Peyer's patch (tissue), 4 donors: Measurements from ENCODE around the gene PLB1. TPM values are rescaled to one million over a fixed set of nuclear protein-coding genes. Genes with fewer than 3 reads are reported as not detected.

Experiments
- DNase-seq, 3 donors: peaks; one replicate each; pipeline ENCODE4 v3.0.0-alpha.2; 2017 to 2019
- H3K27ac ChIP-seq, 4 donors: fragments of 200-600 bp; sonication (generic); one replicate each; pipeline ENCODE4 v1.5.1; 2016 to 2019
- H3K27me3 ChIP-seq, 2 donors: fragments of 200-600 bp; sonication (generic); one replicate each; pipeline ENCODE4 v1.5.1; 2019
- H3K36me3 ChIP-seq, 3 donors: fragments of 200-600 bp; sonication (generic); one replicate each; pipeline ENCODE4 v1.5.1; 2016 to 2019
- H3K4me1 ChIP-seq, 4 donors: fragments of 200-600 bp; sonication (generic); one replicate each; pipeline ENCODE4 v1.5.1; 2016 to 2019
- H3K4me3 ChIP-seq, 4 donors: fragments of 200-600 bp; sonication (generic); 1 replicate in 3 of 4; 2 replicates in 1 of 4; pipeline ENCODE4 v1.5.1; 2016 to 2019; ENCODE audit warnings: mild to moderate bottlenecking in 1 of 4
- H3K9me3 ChIP-seq, 4 donors: fragments of 200-600 bp; sonication (generic); one replicate each; pipeline ENCODE4 v1.5.1; 2016 to 2019; ENCODE audit warnings: mild to moderate bottlenecking in 1 of 4
- CTCF ChIP-seq, 6 experiments: fragments of 450-650 bp in 4 of 6; fragments of 200-600 bp in 2 of 6; sonication (generic) in 1 of 6; IDR thresholded peaks; one replicate each; pipeline ENCODE4 v1.5.1; 2017 to 2019; ENCODE audit warnings: antibody characterized with exemption in 6 of 6, mild to moderate bottlenecking in 3 of 6, moderate library complexity in 1 of 6
- POLR2A ChIP-seq, 2 donors: fragments of 450-650 bp; IDR thresholded peaks; one replicate each; pipeline ENCODE4 v1.5.1; 2017; ENCODE audit warnings: antibody characterized with exemption in 2 of 2, mild to moderate bottlenecking in 2 of 2, moderate library complexity in 2 of 2
- total RNA-seq, 4 donors: library from RNA; depleted of rRNA; stranded (reverse); fragments of >200 nt; gene quantifications; one replicate each; pipeline ENCODE4 v1.1.0, GENCODE V29; 2016

Gene PLB1
- total RNA-seq, 4 donors from 2014 or later, result 9.1 to 345 (median 146) TPM

- DNase-seq, result peak in 1 of 3 donors; percentile 37
- TF ChIP-seq POLR2A (IDR thresholded peaks at IDR 0.05) (no peak), CTCF (IDR thresholded peaks at IDR 0.05) (no peak)
- Histone ChIP-seq H3K4me1 (no peaks in the 10 kb centered on the region), H3K27ac (no peak overlapping the region), H3K27me3 (no peaks in the 10 kb centered on the region), H3K9me3 (no peaks in the 10 kb centered on the region), H3K4me3 (no peak overlapping the region), H3K36me3 (no peaks in the 10 kb centered on the region)
Observed at GRCh38 chr2:28477645-28478044, 18.2 kb upstream of the PLB1 start.

GRCh38 chr2:28480403-28481049 is 15.3 kb upstream of the PLB1 start:
- no peaks in the 10 kb centered on the region for H3K36me3 ChIP-seq
- no peak overlapping the region for H3K27ac ChIP-seq
- no peaks in the 10 kb centered on the region for H3K27me3 ChIP-seq
- H3K4me3 ChIP-seq, result no peak overlapping the region
- H3K4me1 ChIP-seq, result no peaks in the 10 kb centered on the region
- TF ChIP-seq CTCF (IDR thresholded peaks at IDR 0.05), result no peak
- TF ChIP-seq POLR2A (IDR thresholded peaks at IDR 0.05), result no peak
- DNase-seq, result no peak
- H3K9me3 ChIP-seq, result no peaks in the 10 kb centered on the region

- Histone ChIP-seq H3K27me3 (no peaks in the 10 kb centered on the region), H3K36me3 (no peaks in the 10 kb centered on the region), H3K4me3 (no peak overlapping the region), H3K27ac (no peak overlapping the region), H3K9me3 (no peaks in the 10 kb centered on the region), H3K4me1 (no peaks in the 10 kb centered on the region)
- TF ChIP-seq CTCF (IDR thresholded peaks at IDR 0.05), result no peak
- TF ChIP-seq POLR2A (IDR thresholded peaks at IDR 0.05), result no peak
- DNase-seq, result no peak
Observed at GRCh38 chr2:28481905-28482304, 14.0 kb upstream of the PLB1 start.

GRCh38 chr2:28484835-28485234 is 11.0 kb upstream of the PLB1 start:
- Histone ChIP-seq H3K4me3 (no peak overlapping the region), H3K4me1 (no peaks in the 10 kb centered on the region), H3K27me3 (no peaks in the 10 kb centered on the region), H3K27ac (no peak overlapping the region), H3K36me3 (no peaks in the 10 kb centered on the region), H3K9me3 (no peaks in the 10 kb centered on the region)
- peak in 1 of 3 donors; percentile 15 for DNase-seq
- TF ChIP-seq CTCF (IDR thresholded peaks at IDR 0.05) (no peak), POLR2A (IDR thresholded peaks at IDR 0.05) (no peak)

- TF ChIP-seq POLR2A (IDR thresholded peaks at IDR 0.05), result no peak
- no peak for TF ChIP-seq CTCF (IDR thresholded peaks at IDR 0.05)
- DNase-seq, result no peak
- H3K4me3 ChIP-seq, result no peak overlapping the region
- H3K36me3 ChIP-seq, result no peaks in the 10 kb centered on the region
- H3K4me1 ChIP-seq, result no peaks in the 10 kb centered on the region
- no peaks in the 10 kb centered on the region for H3K9me3 ChIP-seq
- no peaks in the 10 kb centered on the region for H3K27me3 ChIP-seq
- no peak overlapping the region for H3K27ac ChIP-seq
Observed at GRCh38 chr2:28486526-28486925, 9.3 kb upstream of the PLB1 start.

GRCh38 chr2:28487258-28487657 is 8.6 kb upstream of the PLB1 start:
- Histone ChIP-seq H3K4me1 (no peaks in the 10 kb centered on the region), H3K9me3 (no peaks in the 10 kb centered on the region), H3K27ac (no peak overlapping the region), H3K27me3 (no peaks in the 10 kb centered on the region), H3K36me3 (no peaks in the 10 kb centered on the region), H3K4me3 (no peak overlapping the region)
- TF ChIP-seq CTCF (IDR thresholded peaks at IDR 0.05), result no peak
- peak in 1 of 3 donors; percentile 2 for DNase-seq
